ENCODE measurements around the gene SEC22B.
"Not testable (repeated sequence)": the region's sequence is repeated elsewhere in the genome, so short reads cannot be mapped to it uniquely, and the experiment has no call there.

- not testable (repeated sequence) for TF ChIP-seq CTCF, EZH2, EZH2phosphoT487 (IDR thresholded peaks at IDR 0.05)
These were observed 32.2 kb downstream of the SEC22B start for GRCh38 chr1:120144169-120144568.
